IPS-15b (cell line): ENCODE results near the gene GABBR2.

Experiments used
- H3K27me3 ChIP-seq: one replicate; pipeline ENCODE4 v1.6.1; 2013; ENCODE audit warnings: low read length; ENCODE audit not compliant: control insufficient read depth, insufficient read depth
- H3K36me3 ChIP-seq: one replicate; pipeline ENCODE4 v1.6.1; 2013; ENCODE audit warnings: low read length; ENCODE audit not compliant: control insufficient read depth, insufficient read depth
- H3K4me1 ChIP-seq: one replicate; pipeline ENCODE4 v1.6.1; 2013; ENCODE audit warnings: mild to moderate bottlenecking, low read length; ENCODE audit not compliant: control insufficient read depth, insufficient read depth
- H3K4me3 ChIP-seq: one replicate; pipeline ENCODE4 v1.5.1; 2013; ENCODE audit warnings: low read depth, low read length
- H3K9ac ChIP-seq: one replicate; pipeline ENCODE4 v1.6.1; 2013; ENCODE audit warnings: low read depth, mild to moderate bottlenecking, low read length
- H3K9me3 ChIP-seq: one replicate; pipeline ENCODE4 v1.6.1; 2013; ENCODE audit warnings: mild to moderate bottlenecking, low read length; ENCODE audit not compliant: control insufficient read depth, insufficient read depth

Gene GABBR2

DNA sequence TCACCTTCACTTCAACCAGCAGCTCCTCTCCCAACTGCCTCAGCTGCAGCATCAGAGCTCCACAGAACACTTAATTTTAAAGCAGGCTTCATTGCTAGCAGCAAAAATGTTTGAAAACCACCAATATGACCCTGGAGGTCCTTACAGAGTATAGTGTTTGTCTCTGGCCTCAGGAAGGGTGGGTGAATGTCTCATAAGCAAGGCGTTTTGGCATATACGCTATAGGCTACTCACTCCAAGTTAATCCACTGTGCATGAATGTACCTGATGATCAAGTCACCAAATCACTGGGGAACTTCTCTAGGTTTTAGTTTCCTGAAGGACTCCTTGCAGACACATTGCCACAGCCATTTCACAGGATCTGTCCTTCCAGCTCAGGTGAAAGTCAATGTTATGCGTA, 125.3 kb downstream of the GABBR2 start:
- Histone ChIP-seq H3K27me3 (no peaks in the 10 kb centered on the region), H3K4me3 (no peak overlapping the region), H3K9me3 (no peaks in the 10 kb centered on the region), H3K9ac (no peak overlapping the region), H3K4me1 (no peaks in the 10 kb centered on the region), H3K36me3 (no peaks in the 10 kb centered on the region)

GRCh38 chr9:98580956-98581355, 127.8 kb downstream of the GABBR2 start:
- no peaks in the 10 kb centered on the region for H3K36me3 ChIP-seq
- no peak overlapping the region for H3K4me3 ChIP-seq
- H3K27me3 ChIP-seq, result no peaks in the 10 kb centered on the region
- H3K9me3 ChIP-seq, result no peaks in the 10 kb centered on the region
- H3K4me1 ChIP-seq, result no peaks in the 10 kb centered on the region
- no peak overlapping the region for H3K9ac ChIP-seq

DNA sequence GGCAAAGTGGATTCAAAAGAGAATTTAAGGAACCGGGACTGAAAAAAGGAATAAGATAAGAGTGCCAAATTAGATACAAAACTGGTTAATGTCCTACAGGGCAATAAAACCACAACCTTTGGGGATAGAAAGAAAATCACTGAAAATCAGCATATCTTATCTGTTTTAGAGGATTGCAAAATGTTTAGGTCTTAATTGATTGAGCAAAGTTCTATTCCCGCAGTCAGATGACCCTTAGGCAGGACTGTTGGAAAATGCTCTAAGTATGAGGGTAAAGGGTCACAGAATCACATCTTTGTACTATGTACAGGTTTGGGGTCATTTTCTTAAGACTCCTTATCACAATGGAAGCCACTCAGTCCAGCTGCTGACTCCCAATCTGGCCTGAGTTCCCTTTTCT, 129.0 kb downstream of the GABBR2 start:
- Histone ChIP-seq H3K9ac (no peak overlapping the region), H3K9me3 (no peaks in the 10 kb centered on the region), H3K36me3 (no peaks in the 10 kb centered on the region), H3K4me3 (no peak overlapping the region), H3K27me3 (no peaks in the 10 kb centered on the region), H3K4me1 (no peaks in the 10 kb centered on the region)

GRCh38 chr9:98577446-98577845, 131.3 kb downstream of the GABBR2 start:
- H3K27me3 ChIP-seq, result no peaks in the 10 kb centered on the region
- no peaks in the 10 kb centered on the region for H3K36me3 ChIP-seq
- H3K9me3 ChIP-seq, result no peaks in the 10 kb centered on the region
- no peak overlapping the region for H3K4me3 ChIP-seq
- H3K4me1 ChIP-seq, result no peaks in the 10 kb centered on the region
- no peak overlapping the region for H3K9ac ChIP-seq

- Histone ChIP-seq H3K4me3 (no peak overlapping the region), H3K36me3 (no peaks in the 10 kb centered on the region), H3K9ac (no peak overlapping the region)
These were observed 131.9 kb downstream of the GABBR2 start for GRCh38 chr9:98576859-98577258.

GRCh38 chr9:98576354-98576753, 132.4 kb downstream of the GABBR2 start:
- Histone ChIP-seq H3K9ac (no peak overlapping the region), H3K27me3 (no peaks in the 10 kb centered on the region), H3K4me1 (no peaks in the 10 kb centered on the region), H3K9me3 (no peaks in the 10 kb centered on the region), H3K4me3 (no peak overlapping the region), H3K36me3 (no peaks in the 10 kb centered on the region)

More at GRCh38 chr9:98576859-98577258, 131.9 kb downstream of the GABBR2 start:
- Histone ChIP-seq H3K9me3 (no peaks in the 10 kb centered on the region), H3K27me3 (no peaks in the 10 kb centered on the region), H3K4me1 (no peaks in the 10 kb centered on the region)

DNA sequence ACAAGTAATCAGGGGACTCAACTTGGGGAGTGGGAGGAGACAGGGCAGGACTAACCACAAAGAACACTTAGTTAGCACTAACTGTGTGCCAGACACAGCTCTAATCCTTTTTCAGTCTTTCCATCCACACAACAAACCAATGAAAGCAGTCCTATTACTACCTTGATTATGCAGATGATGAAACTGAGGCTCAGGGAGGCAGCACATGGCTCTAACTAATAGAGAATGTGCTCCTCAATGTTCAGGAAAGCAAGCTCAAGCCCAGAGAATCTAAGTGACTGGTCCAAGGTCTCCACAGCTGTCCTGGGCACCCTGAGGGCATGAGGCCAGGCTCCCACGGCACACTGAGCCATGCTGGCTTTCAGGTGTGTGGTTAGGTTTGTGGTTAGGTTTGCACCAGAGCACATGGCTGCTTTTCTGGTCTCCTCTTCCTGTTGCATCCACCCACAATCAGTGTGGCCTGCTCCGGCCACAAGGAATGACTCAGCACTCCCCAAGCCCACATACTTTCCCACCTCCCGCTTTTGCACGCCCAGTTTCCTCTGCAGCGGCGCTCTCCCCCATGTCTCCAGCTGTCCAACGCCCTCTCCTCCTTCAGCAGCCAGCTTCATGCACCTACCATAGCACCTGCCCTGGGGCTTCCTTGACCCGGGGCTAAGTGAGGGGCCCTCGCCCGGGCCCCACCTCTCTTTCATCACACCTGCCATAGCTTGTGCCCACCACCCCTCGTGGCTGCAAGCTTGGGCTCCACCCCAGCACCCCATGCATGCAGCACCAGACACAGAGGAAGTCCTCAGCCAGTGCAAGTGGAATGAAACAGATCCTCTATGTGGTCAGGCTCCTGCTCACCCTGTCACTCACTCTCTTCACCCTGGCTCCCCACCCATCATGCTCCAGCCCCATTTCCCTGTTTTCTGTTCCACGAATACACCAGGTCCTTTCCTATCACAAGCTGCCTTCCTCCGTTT, 133.1 kb downstream of the GABBR2 start:
- Histone ChIP-seq H3K4me1 (no peaks in the 10 kb centered on the region), H3K4me3 (no peak overlapping the region), H3K9ac (no peak overlapping the region), H3K9me3 (no peaks in the 10 kb centered on the region), H3K27me3 (no peaks in the 10 kb centered on the region), H3K36me3 (no peaks in the 10 kb centered on the region)

DNA sequence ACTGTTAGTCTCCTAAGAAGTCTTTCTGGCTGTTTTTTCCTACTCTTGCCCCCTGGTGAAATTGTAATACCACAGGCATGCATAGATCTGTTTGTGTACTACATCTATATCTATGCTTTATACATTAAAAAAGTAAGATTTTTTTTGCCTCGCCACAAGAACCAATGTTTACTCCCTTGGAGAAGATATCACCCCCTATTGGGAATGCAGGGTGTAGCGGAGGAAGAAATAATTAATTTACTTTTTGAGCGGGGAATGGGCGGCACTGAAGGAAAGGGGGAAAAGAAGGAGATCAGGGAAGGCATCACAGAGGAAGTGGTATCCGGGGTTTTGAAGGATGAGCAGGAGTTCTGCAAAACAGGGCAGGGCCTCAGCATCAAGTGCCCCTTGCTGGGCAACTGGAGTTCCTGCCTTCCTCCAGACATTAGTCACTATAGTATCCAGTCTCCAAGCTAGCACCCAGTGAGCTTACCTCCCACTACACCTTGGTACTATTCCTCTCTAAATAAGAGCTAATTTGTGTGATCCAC, 134.9 kb downstream of the GABBR2 start:
- Histone ChIP-seq H3K4me1 (no peaks in the 10 kb centered on the region), H3K9me3 (no peaks in the 10 kb centered on the region), H3K4me3 (no peak overlapping the region), H3K9ac (no peak overlapping the region), H3K27me3 (no peaks in the 10 kb centered on the region), H3K36me3 (no peaks in the 10 kb centered on the region)

DNA sequence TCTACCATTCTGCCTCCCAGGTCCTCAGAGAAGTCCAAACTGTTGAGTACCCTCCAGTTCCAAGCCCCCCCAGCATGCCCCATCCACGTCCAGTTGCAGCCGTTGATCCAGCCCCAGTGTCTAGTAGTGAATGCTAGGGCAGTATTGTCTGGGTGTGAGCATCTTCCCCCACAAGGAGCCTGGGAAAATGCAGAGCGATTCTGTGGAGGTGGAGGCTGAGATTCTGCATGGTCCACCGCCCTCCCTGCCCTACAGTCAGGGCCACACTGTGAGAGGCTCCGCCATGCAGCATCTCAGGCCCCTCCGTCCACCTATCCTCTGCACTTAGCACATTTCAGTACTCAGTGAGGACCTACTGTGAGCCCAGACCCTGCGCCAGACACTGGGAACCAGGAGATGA, 135.9 kb downstream of the GABBR2 start:
- H3K9ac ChIP-seq, result no peak overlapping the region
- no peaks in the 10 kb centered on the region for H3K9me3 ChIP-seq
- no peak overlapping the region for H3K4me3 ChIP-seq
- H3K36me3 ChIP-seq, result no peaks in the 10 kb centered on the region
- H3K27me3 ChIP-seq, result no peaks in the 10 kb centered on the region
- no peaks in the 10 kb centered on the region for H3K4me1 ChIP-seq

DNA sequence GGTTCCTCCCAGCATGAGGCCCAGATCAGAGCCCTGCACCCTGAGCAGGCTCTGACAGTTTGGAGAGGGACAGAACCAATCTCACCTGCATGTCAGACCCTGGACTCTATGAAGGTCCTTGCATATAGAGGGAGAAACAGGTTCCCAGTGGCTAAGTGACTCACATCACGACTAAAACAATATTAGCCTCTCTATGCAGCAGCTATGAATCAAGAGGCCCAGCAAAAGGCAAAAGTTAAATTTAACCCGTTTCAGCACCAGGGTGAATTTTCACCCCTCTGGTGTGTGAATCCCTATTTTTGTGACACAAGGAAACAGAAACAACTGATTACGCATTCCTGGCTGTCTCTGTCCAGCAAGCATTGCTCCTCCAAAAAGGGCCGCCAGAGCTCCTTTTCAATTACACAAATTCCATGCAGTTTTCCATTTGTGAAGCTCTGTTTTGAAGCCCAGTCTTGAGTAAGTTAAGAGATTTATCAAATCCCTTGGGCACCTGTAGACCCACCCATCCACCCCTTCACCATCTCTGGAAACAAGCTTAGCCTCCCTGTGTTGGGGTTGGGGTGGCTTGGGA, 136.6 kb downstream of the GABBR2 start:
- H3K4me1 ChIP-seq, result no peaks in the 10 kb centered on the region
- no peaks in the 10 kb centered on the region for H3K27me3 ChIP-seq
- no peak overlapping the region for H3K9ac ChIP-seq
- H3K36me3 ChIP-seq, result no peaks in the 10 kb centered on the region
- no peaks in the 10 kb centered on the region for H3K9me3 ChIP-seq
- no peak overlapping the region for H3K4me3 ChIP-seq

GRCh38 chr9:98571643-98572042, 137.1 kb downstream of the GABBR2 start:
- Histone ChIP-seq H3K4me3 (no peak overlapping the region), H3K9ac (no peak overlapping the region), H3K36me3 (no peaks in the 10 kb centered on the region), H3K4me1 (no peaks in the 10 kb centered on the region), H3K27me3 (no peaks in the 10 kb centered on the region), H3K9me3 (no peaks in the 10 kb centered on the region)
